Skeletal muscle tissue (tissue), 4 donors: ENCODE results near the gene KRT83. TPM values are rescaled to one million over a fixed set of nuclear protein-coding genes. Genes with fewer than 3 reads are reported as not detected.

Experiments used
- H3K27ac ChIP-seq: one replicate; pipeline ENCODE4 v1.7.0; 2013; ENCODE audit warnings: mild to moderate bottlenecking, low read depth, low read length, inconsistent platforms
- H3K27me3 ChIP-seq, 3 donors: one replicate each; pipeline ENCODE4 v1.7.0; 2013; ENCODE audit warnings: low read length in 3 of 3; ENCODE audit not compliant: control insufficient read depth in 3 of 3, insufficient read depth in 3 of 3
- H3K36me3 ChIP-seq, 3 donors: one replicate each; pipeline ENCODE4 v1.7.0; 2013; ENCODE audit warnings: low read length in 3 of 3; ENCODE audit not compliant: control insufficient read depth in 3 of 3, insufficient read depth in 3 of 3
- H3K4me1 ChIP-seq, 3 donors: one replicate each; pipeline ENCODE4 v1.7.0; 2013; ENCODE audit warnings: low read length in 3 of 3, mild to moderate bottlenecking in 3 of 3; ENCODE audit not compliant: control insufficient read depth in 3 of 3, insufficient read depth in 3 of 3
- H3K4me3 ChIP-seq, 3 donors: one replicate each; pipeline ENCODE4 v1.7.0; 2013; ENCODE audit warnings: low read length in 3 of 3
- H3K9ac ChIP-seq, 3 donors: one replicate each; pipeline ENCODE4 v1.7.0; 2013; ENCODE audit warnings: low read length in 3 of 3, mild to moderate bottlenecking in 3 of 3, moderate library complexity in 2 of 3, low read depth in 1 of 3
- H3K9me3 ChIP-seq, 3 donors: one replicate each; pipeline ENCODE4 v1.7.0; 2013; ENCODE audit warnings: low read length in 3 of 3; ENCODE audit not compliant: control insufficient read depth in 3 of 3
- total RNA-seq: library from RNA; depleted of rRNA; stranded (reverse); fragments of >200 nt; gene quantifications from one replicate; pipeline ENCODE4 v1.2.3, GENCODE V29; 2014
- donor health status: Osteomylitis.

Gene KRT83
- total RNA-seq, 1 donor from 2014 or later: not detected

- Histone ChIP-seq H3K27me3 (peaks cover 0 to 23% (median 17%) of the 10 kb centered on the region in 3 donors), H3K4me1 (no peaks in the 10 kb centered on the region), H3K4me3 (no peak overlapping the region), H3K36me3 (no peaks in the 10 kb centered on the region), H3K9ac (no peak overlapping the region), H3K9me3 (no peaks in the 10 kb centered on the region), H3K27ac (no peak overlapping the region)
These were observed 33.0 kb upstream of the KRT83 start for GRCh38 chr12:52354200-52354599.

GRCh38 chr12:52353766-52354165 is 32.6 kb upstream of the KRT83 start:
- no peaks in the 10 kb centered on the region for H3K4me1 ChIP-seq
- H3K4me3 ChIP-seq: no peak overlapping the region
- H3K27ac ChIP-seq: no peak overlapping the region
- no peaks in the 10 kb centered on the region for H3K36me3 ChIP-seq
- H3K9me3 ChIP-seq: no peaks in the 10 kb centered on the region
- H3K27me3 ChIP-seq: peaks cover 0 to 23% (median 17%) of the 10 kb centered on the region in 3 donors
- no peak overlapping the region for H3K9ac ChIP-seq

- H3K27ac ChIP-seq: no peak overlapping the region
- H3K36me3 ChIP-seq: no peaks in the 10 kb centered on the region
- no peaks in the 10 kb centered on the region for H3K9me3 ChIP-seq
- no peak overlapping the region for H3K4me3 ChIP-seq
- no peak overlapping the region for H3K9ac ChIP-seq
- no peaks in the 10 kb centered on the region for H3K4me1 ChIP-seq
- H3K27me3 ChIP-seq: peaks cover 0 to 23% (median 17%) of the 10 kb centered on the region in 3 donors
These were observed 31.8 kb upstream of the KRT83 start for GRCh38 chr12:52352951-52353350.

GRCh38 chr12:52351196-52352059 is 30.2 kb upstream of the KRT83 start:
- Histone ChIP-seq H3K36me3 (no peaks in the 10 kb centered on the region), H3K27ac (no peak overlapping the region), H3K27me3 (peaks cover 0 to 13% (median 13%) of the 10 kb centered on the region in 3 donors), H3K4me3 (no peak overlapping the region), H3K9me3 (no peaks in the 10 kb centered on the region), H3K4me1 (no peaks in the 10 kb centered on the region), H3K9ac (no peak overlapping the region)

- peaks cover 0 to 13% (median 13%) of the 10 kb centered on the region in 3 donors for H3K27me3 ChIP-seq
- H3K27ac ChIP-seq: no peak overlapping the region
- no peak overlapping the region for H3K4me3 ChIP-seq
- H3K36me3 ChIP-seq: no peaks in the 10 kb centered on the region
- no peaks in the 10 kb centered on the region for H3K9me3 ChIP-seq
- H3K9ac ChIP-seq: no peak overlapping the region
- H3K4me1 ChIP-seq: no peaks in the 10 kb centered on the region
These were observed 29.6 kb upstream of the KRT83 start for GRCh38 chr12:52350786-52351185.

- Histone ChIP-seq H3K4me1 (no peaks in the 10 kb centered on the region), H3K27me3 (peaks cover 0 to 13% (median 9%) of the 10 kb centered on the region in 3 donors), H3K36me3 (no peaks in the 10 kb centered on the region), H3K9ac (no peak overlapping the region), H3K27ac (no peak overlapping the region), H3K4me3 (no peak overlapping the region), H3K9me3 (no peaks in the 10 kb centered on the region)
These were observed 28.9 kb upstream of the KRT83 start for GRCh38 chr12:52350021-52350620.

- Histone ChIP-seq H3K4me3 (no peak overlapping the region), H3K27me3 (peaks cover 0 to 9% (median 6%) of the 10 kb centered on the region in 3 donors), H3K27ac (no peak overlapping the region), H3K36me3 (no peaks in the 10 kb centered on the region), H3K4me1 (no peaks in the 10 kb centered on the region), H3K9me3 (peaks cover 0 to 4% (median 2%) of the 10 kb centered on the region in 3 donors), H3K9ac (no peak overlapping the region)
These were observed 28.0 kb upstream of the KRT83 start for GRCh38 chr12:52349196-52349595.

- Histone ChIP-seq H3K4me1 (no peaks in the 10 kb centered on the region), H3K9me3 (peaks cover 8 to 15% (median 14%) of the 10 kb centered on the region in 3 donors), H3K4me3 (no peak overlapping the region), H3K9ac (no peak overlapping the region), H3K27ac (no peak overlapping the region), H3K27me3 (peaks cover 0 to 9% (median 5%) of the 10 kb centered on the region in 3 donors), H3K36me3 (no peaks in the 10 kb centered on the region)
These were observed 26.6 kb upstream of the KRT83 start for GRCh38 chr12:52347551-52348510.

GRCh38 chr12:52347016-52347415 is 25.8 kb upstream of the KRT83 start:
- Histone ChIP-seq H3K9me3 (peaks cover 11 to 17% (median 16%) of the 10 kb centered on the region in 3 donors), H3K27me3 (peaks cover 0 to 11% (median 5%) of the 10 kb centered on the region in 3 donors), H3K36me3 (no peaks in the 10 kb centered on the region), H3K4me3 (no peak overlapping the region), H3K27ac (no peak overlapping the region), H3K9ac (no peak overlapping the region), H3K4me1 (no peaks in the 10 kb centered on the region)
